Esophagus squamous epithelium (tissue), 4 donors: ENCODE results near the gene ATG4B.

Source experiments
- POLR2A ChIP-seq, 4 donors: fragments of 450-650 bp; IDR thresholded peaks; one replicate each; pipeline ENCODE4 v1.6.1; 2017; ENCODE audit warnings: antibody characterized with exemption in 4 of 4, mild to moderate bottlenecking in 4 of 4, moderate library complexity in 3 of 4
- TF ChIP-seq, protein P1 (sequence below), 6 experiments: fragments of 450-650 bp in 4 of 6; fragments of 200-600 bp in 2 of 6; sonication (generic) in 2 of 6; IDR thresholded peaks; one replicate each; pipeline ENCODE4 v1.5.1; 2016 to 2019; ENCODE audit warnings: antibody characterized with exemption in 6 of 6, mild to moderate bottlenecking in 4 of 6, moderate library complexity in 4 of 6

DNA sequence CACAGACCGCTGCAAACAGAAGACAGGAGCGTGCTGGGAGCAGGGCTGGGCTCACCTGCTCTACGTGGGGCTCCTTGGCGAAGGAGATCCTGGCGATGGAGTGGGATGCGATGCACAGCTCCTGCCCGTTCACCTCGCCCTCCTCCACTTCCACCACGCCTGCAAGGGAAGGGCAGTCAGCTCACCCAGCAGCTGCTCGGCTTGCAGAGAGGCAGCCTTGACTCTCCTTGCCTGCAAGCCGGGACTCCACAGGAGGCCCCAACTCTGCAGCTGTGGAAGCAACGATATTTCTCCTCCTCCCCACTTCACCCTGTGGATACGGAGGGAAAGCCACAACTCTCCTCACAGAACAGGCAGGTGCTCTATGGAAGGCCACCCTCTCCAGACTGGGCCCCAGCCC, 35.7 kb upstream of the ATG4B start:
- TF ChIP-seq, protein P1, sequence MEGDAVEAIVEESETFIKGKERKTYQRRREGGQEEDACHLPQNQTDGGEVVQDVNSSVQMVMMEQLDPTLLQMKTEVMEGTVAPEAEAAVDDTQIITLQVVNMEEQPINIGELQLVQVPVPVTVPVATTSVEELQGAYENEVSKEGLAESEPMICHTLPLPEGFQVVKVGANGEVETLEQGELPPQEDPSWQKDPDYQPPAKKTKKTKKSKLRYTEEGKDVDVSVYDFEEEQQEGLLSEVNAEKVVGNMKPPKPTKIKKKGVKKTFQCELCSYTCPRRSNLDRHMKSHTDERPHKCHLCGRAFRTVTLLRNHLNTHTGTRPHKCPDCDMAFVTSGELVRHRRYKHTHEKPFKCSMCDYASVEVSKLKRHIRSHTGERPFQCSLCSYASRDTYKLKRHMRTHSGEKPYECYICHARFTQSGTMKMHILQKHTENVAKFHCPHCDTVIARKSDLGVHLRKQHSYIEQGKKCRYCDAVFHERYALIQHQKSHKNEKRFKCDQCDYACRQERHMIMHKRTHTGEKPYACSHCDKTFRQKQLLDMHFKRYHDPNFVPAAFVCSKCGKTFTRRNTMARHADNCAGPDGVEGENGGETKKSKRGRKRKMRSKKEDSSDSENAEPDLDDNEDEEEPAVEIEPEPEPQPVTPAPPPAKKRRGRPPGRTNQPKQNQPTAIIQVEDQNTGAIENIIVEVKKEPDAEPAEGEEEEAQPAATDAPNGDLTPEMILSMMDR (IDR thresholded peaks at IDR 0.05), result no peak
- TF ChIP-seq POLR2A (IDR thresholded peaks at IDR 0.05), result no peak
